ENCODE results near the gene SHOC1.

SHOC1 gene

GRCh38 chr9:111759762-111760639, 34.7 kb downstream of the SHOC1 start:
- no peak overlapping the region for H2AFZ ChIP-seq (ENCODE audit: low read depth, low read length, severe bottlenecking)
- no peaks in the 10 kb centered on the region for H3K9me2 ChIP-seq (replicated peaks; ENCODE audit: insufficient read depth, low read length)
- H3K79me2 ChIP-seq (ENCODE audit: insufficient read depth, low read length) = no peaks in the 10 kb centered on the region
- no peaks in the 10 kb centered on the region for H3K36me3 ChIP-seq (ENCODE audit: low read length)
- no peaks in the 10 kb centered on the region for H3K9me3 ChIP-seq (ENCODE audit: insufficient read depth, low read length)
- TF ChIP-seq CTCF (IDR thresholded peaks at IDR 0.05; ENCODE audit: insufficient read depth, low read length, poor library complexity, severe bottlenecking) (peak; percentile 48), EZH2phosphoT487 (conservative IDR thresholded peaks at IDR 0.05; ENCODE audit: low read length) (no peak)
- no peak overlapping the region for H3K9ac ChIP-seq (ENCODE audit: low read length)
- no peak overlapping the region for H3K4me3 ChIP-seq (ENCODE audit: insufficient read depth, low read length, poor library complexity, severe bottlenecking)
- no peaks in the 10 kb centered on the region for H4K20me1 ChIP-seq (ENCODE audit: low read depth, low read length)
- H3K4me2 ChIP-seq (ENCODE audit: low read depth, low read length, poor library complexity, severe bottlenecking) = peak overlapping the region; percentile 20
- no peaks in the 10 kb centered on the region for H3K27me3 ChIP-seq (ENCODE audit: low read length)
- no peak overlapping the region for H3K27ac ChIP-seq (ENCODE audit: low read depth, low read length)
- 0 out of 2 replicates have a peak, but pooled peaks cover 4% of the 10 kb centered on the region for H3F3A ChIP-seq (ENCODE audit: insufficient read depth)

- Histone ChIP-seq H2AFZ (ENCODE audit: low read depth, low read length, severe bottlenecking) (no peak overlapping the region), H3K9me2 (replicated peaks; ENCODE audit: insufficient read depth, low read length) (no peaks in the 10 kb centered on the region), H3K79me2 (ENCODE audit: insufficient read depth, low read length) (no peaks in the 10 kb centered on the region), H3K27me3 (ENCODE audit: low read length) (0 out of 2 replicates have a peak, but pooled peaks cover 3% of the 10 kb centered on the region), H3K4me3 (ENCODE audit: insufficient read depth, low read length, poor library complexity, severe bottlenecking) (no peak overlapping the region), H3K4me2 (ENCODE audit: low read depth, low read length, poor library complexity, severe bottlenecking) (no peak overlapping the region), H3K27ac (ENCODE audit: low read depth, low read length) (no peak overlapping the region), H3K9me3 (ENCODE audit: insufficient read depth, low read length) (no peaks in the 10 kb centered on the region; the same call in 1 of the 2 replicates), H3K36me3 (ENCODE audit: low read length) (peaks cover 8% of the 10 kb centered on the region; the same call in 1 of the 2 replicates), H4K20me1 (ENCODE audit: low read depth, low read length) (no peaks in the 10 kb centered on the region), H3F3A (ENCODE audit: insufficient read depth) (no peaks in the 10 kb centered on the region), H3K9ac (ENCODE audit: low read length) (no peak overlapping the region)
- TF ChIP-seq EZH2phosphoT487 (conservative IDR thresholded peaks at IDR 0.05; ENCODE audit: low read length) (no peak), CTCF (IDR thresholded peaks at IDR 0.05; ENCODE audit: insufficient read depth, low read length, poor library complexity, severe bottlenecking) (no peak)
Measured at GRCh38 chr9:111754800-111755199, 39.9 kb downstream of the SHOC1 start.

- Histone ChIP-seq H3K27me3 (ENCODE audit: low read length) (0 out of 2 replicates have a peak, but pooled peaks cover 3% of the 10 kb centered on the region), H2AFZ (ENCODE audit: low read depth, low read length, severe bottlenecking) (no peak overlapping the region), H3K36me3 (ENCODE audit: low read length) (peaks cover 8% of the 10 kb centered on the region; the same call in 1 of the 2 replicates), H3K9me2 (replicated peaks; ENCODE audit: insufficient read depth, low read length) (no peaks in the 10 kb centered on the region), H3K4me2 (ENCODE audit: low read depth, low read length, poor library complexity, severe bottlenecking) (no peak overlapping the region), H3K79me2 (ENCODE audit: insufficient read depth, low read length) (no peaks in the 10 kb centered on the region), H3K27ac (ENCODE audit: low read depth, low read length) (no peak overlapping the region), H3K9ac (ENCODE audit: low read length) (no peak overlapping the region), H3K4me3 (ENCODE audit: insufficient read depth, low read length, poor library complexity, severe bottlenecking) (no peak overlapping the region), H3F3A (ENCODE audit: insufficient read depth) (no peaks in the 10 kb centered on the region), H3K9me3 (ENCODE audit: insufficient read depth, low read length) (no peaks in the 10 kb centered on the region; the same call in 1 of the 2 replicates), H4K20me1 (ENCODE audit: low read depth, low read length) (no peaks in the 10 kb centered on the region)
- TF ChIP-seq CTCF (IDR thresholded peaks at IDR 0.05; ENCODE audit: insufficient read depth, low read length, poor library complexity, severe bottlenecking) (no peak), EZH2phosphoT487 (conservative IDR thresholded peaks at IDR 0.05; ENCODE audit: low read length) (no peak)
Measured at GRCh38 chr9:111752455-111752854, 42.3 kb downstream of the SHOC1 start.
